Measurements from ENCODE around the gene VPS72.

GRCh38 chr1:151184211-151184610, 5.8 kb downstream of the VPS72 start:
- TF ChIP-seq CTCF (IDR thresholded peaks at IDR 0.05 in 4 of 5, conservative IDR thresholded peaks at IDR 0.05 in 1 of 5), result no peak
- TF ChIP-seq POLR2A (IDR thresholded peaks at IDR 0.05), result no peak
